PFSK-1 (cell line): ENCODE results near the gene AQP12B.
"Not testable (repeated sequence)": the region's sequence is repeated elsewhere in the genome, so short reads cannot be mapped to it uniquely, and the experiment has no call there.

Experiments used
- FOXP2 ChIP-seq: optimal IDR thresholded peaks from 2 replicates; pipeline ENCODE3; 2011; ENCODE audit warnings: borderline replicate concordance, control low read depth, inconsistent platforms; ENCODE audit not compliant: insufficient read depth; ENCODE audit errors: extremely low read length, extremely low read depth
- POLR2AphosphoS5 ChIP-seq: IDR thresholded peaks from 2 replicates; pipeline ENCODE4 v1.6.1; 2012; ENCODE audit warnings: low read depth, mild to moderate bottlenecking, control low read depth, low read length, moderate library complexity
- SIN3A ChIP-seq: IDR thresholded peaks from 2 replicates; pipeline ENCODE4 v1.6.1; 2012; ENCODE audit warnings: mild to moderate bottlenecking, low read length, moderate library complexity, borderline replicate concordance; ENCODE audit not compliant: insufficient read depth
- TAF1 ChIP-seq: IDR thresholded peaks from 2 replicates; pipeline ENCODE4 v1.6.1; 2012; ENCODE audit warnings: low read length, control low read depth, borderline replicate concordance; ENCODE audit not compliant: insufficient read depth
- TF ChIP-seq, protein P1 (sequence below), 2 experiments: IDR thresholded peaks; 2 replicates each; pipeline versions ENCODE4 v1.6.1 to v1.8.0; 2011 to 2012; ENCODE audit warnings: low read depth in 2 of 2, low read length in 2 of 2, control low read depth in 1 of 2, inconsistent platforms in 1 of 2, mild to moderate bottlenecking in 1 of 2, moderate library complexity in 1 of 2; ENCODE audit not compliant: insufficient read depth in 1 of 2

DNA sequence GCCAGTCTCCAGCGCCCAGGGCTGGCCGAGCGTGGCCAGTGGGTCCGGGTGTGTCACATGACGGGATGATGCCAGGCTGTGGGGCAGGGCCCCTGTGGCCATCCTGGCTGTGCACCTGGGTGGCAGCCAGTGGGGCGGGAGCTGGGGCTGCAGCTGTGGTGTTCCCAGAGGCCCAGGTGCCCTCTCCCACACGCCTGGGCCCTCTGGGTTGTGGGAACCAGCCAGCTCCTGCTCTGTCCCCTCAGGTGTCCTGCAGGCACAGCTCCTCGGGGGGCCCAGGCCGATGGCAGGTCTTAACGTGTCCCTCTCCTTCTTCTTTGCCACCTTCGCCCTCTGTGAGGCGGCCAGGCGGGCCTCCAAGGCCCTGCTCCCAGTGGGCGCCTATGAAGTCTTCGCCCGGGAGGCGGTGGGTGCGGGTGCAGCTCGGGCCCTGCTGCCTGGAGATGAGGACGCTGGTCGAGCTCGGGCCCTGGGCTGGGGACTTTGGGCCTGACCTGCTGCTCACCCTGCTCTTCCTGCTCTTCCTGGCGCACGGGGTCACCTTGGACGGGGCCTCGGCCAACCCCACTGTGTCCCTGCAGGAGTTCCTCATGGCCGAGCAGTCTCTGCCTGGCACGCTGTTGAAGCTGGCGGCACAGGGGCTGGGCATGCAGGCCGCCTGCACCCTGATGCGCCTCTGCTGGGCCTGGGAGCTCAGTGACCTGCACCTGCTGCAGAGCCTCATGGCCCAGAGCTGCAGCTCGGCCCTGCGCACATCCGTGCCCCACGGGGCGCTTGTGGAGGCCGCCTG lies 9.1 kb upstream of the AQP12B start, which contains the start of gene AQP12A:
- TF ChIP-seq, protein P1, sequence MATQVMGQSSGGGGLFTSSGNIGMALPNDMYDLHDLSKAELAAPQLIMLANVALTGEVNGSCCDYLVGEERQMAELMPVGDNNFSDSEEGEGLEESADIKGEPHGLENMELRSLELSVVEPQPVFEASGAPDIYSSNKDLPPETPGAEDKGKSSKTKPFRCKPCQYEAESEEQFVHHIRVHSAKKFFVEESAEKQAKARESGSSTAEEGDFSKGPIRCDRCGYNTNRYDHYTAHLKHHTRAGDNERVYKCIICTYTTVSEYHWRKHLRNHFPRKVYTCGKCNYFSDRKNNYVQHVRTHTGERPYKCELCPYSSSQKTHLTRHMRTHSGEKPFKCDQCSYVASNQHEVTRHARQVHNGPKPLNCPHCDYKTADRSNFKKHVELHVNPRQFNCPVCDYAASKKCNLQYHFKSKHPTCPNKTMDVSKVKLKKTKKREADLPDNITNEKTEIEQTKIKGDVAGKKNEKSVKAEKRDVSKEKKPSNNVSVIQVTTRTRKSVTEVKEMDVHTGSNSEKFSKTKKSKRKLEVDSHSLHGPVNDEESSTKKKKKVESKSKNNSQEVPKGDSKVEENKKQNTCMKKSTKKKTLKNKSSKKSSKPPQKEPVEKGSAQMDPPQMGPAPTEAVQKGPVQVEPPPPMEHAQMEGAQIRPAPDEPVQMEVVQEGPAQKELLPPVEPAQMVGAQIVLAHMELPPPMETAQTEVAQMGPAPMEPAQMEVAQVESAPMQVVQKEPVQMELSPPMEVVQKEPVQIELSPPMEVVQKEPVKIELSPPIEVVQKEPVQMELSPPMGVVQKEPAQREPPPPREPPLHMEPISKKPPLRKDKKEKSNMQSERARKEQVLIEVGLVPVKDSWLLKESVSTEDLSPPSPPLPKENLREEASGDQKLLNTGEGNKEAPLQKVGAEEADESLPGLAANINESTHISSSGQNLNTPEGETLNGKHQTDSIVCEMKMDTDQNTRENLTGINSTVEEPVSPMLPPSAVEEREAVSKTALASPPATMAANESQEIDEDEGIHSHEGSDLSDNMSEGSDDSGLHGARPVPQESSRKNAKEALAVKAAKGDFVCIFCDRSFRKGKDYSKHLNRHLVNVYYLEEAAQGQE (IDR thresholded peaks at IDR 0.05; ENCODE audit: insufficient read depth in 1 of 2, low read depth in 2 of 2, low read length in 2 of 2) = not testable (repeated sequence)
- TF ChIP-seq POLR2AphosphoS5, FOXP2, SIN3A, TAF1: not testable (repeated sequence)
